LNCAP (cell line): Measurements from ENCODE around the gene DZIP3.

Experiments
- TF ChIP-seq, protein P1 (sequence below): fragments of 450-650 bp; IDR thresholded peaks from 2 replicates; pipeline ENCODE4 v1.5.1; 2017; ENCODE audit warnings: mild to moderate bottlenecking

Gene DZIP3

DNA sequence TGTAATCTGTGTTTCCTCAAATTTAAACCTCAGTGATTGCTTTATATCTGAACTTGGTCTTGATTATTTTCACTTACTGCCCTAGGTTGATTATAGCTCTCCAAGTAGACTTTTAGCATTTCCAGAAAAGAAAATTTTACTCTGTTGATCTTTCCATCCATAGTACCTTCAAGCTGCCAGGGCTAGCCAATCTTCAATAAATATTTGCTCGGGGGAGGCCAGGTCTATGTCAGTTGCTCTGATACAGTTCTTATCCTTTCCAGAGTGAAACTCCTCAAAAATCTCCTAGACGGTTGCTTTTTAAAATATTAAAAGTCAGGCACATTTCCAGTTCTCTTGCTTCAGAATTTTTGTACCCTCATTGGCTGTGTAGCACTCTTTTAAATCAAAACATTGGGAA, 128.9 kb downstream of the DZIP3 start:
- TF ChIP-seq, protein P1, sequence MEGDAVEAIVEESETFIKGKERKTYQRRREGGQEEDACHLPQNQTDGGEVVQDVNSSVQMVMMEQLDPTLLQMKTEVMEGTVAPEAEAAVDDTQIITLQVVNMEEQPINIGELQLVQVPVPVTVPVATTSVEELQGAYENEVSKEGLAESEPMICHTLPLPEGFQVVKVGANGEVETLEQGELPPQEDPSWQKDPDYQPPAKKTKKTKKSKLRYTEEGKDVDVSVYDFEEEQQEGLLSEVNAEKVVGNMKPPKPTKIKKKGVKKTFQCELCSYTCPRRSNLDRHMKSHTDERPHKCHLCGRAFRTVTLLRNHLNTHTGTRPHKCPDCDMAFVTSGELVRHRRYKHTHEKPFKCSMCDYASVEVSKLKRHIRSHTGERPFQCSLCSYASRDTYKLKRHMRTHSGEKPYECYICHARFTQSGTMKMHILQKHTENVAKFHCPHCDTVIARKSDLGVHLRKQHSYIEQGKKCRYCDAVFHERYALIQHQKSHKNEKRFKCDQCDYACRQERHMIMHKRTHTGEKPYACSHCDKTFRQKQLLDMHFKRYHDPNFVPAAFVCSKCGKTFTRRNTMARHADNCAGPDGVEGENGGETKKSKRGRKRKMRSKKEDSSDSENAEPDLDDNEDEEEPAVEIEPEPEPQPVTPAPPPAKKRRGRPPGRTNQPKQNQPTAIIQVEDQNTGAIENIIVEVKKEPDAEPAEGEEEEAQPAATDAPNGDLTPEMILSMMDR = no peak

DNA sequence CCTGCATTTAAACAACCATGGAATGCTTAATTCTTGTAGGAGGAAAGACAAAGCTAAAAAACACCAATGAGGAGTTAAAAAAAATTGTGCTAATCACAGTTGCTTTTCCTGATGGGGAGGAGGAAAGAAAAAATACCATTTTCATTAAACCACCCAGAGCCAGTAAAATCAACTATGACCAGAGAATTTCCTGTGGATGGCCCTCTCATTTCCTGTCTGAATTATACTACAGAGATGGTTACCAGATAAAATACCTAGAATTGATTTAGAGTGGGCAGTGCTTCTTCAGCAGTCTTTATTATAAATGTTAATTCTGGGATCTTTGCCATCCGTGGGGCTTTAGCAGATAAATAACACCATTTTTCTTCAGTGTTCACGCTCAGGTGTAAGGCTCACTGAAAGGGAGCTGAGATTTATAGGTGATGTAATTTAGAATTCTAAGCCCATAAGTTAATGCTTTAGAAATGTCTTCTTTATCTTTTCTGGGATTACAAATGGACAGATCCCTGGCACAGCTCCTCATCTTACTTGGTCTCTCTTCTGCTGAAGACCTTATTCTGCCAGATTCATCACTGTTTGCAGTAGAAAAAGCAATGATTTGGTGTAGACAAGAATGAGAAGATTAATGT, 129.8 kb downstream of the DZIP3 start:
- TF ChIP-seq, protein P1 = no peak

DNA sequence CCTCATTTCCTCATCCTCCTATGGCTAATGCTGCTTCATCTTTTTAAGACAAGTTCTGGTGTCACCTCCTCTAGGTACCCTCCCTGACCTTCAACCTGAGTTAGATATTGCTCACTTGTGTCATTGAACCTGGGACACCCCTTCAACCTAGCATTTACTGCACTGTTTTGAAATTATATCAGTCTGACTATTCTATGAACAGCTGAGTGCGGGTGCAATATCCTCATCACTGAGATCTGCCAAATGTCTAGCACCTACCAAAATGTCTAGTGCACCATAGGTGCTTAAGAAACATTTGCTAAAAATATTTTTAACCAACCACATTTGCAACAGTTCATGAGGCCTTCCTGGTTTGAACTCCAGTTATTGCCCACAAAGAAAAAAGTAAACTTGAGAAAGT, 133.2 kb downstream of the DZIP3 start:
- TF ChIP-seq, protein P1 = no peak

DNA sequence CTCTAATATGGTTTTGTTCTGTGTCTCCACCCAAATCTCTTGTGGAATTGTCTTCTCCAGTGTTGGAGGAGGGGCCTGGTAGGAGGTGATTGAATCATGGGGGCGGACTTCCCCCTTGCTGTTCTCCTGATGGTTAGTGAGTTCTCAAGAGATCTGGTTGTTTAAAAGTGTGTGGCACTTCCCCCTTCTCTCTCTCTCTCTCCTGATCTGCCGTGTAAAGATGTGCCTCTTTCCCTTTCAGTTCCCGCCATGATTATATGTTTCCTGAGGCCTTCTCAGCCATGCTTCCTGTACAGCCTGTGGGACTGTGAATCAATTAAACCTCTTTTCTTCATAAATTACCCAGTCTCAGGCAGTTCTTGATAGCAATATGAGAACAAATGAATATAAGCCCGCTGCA, 134.6 kb downstream of the DZIP3 start:
- TF ChIP-seq, protein P1 = no peak

DNA sequence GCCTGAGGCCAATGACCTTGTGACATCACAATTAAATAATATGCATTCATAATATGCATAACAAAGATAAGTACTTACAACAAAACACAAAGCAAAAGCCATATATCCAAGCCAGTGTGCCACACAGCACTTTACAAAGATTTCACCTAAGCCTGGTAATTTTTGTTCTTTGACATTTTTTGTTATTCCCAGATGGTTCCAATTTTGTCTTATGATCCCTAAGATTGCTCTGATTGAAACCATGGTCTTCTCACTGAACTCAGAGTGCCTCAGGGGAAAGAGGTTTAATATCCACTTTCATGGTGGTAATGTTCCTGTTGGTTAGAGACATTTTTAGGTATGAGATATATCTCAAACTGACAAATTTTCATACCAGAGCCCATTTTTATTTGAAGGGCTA, 138.6 kb downstream of the DZIP3 start:
- TF ChIP-seq, protein P1 = no peak

DNA sequence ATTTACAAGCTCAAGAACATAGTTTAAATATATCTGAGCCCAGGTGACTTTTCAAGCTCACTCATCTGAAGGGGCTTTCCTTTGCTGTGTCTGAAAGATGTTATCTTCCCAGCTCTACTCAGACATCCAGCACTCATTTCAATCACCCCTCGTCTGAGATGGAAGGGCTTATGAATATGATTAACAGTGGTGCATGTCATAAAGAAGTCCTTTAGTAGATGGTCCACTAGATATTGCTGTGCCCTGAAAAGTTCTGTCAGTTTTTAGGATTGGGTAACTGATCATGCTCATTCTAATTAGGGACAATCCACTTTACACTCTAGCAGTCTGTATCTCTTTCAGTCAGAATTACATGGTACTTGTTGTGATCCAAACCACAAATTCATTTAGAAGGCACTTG, 139.4 kb downstream of the DZIP3 start:
- TF ChIP-seq, protein P1 = no peak

DNA sequence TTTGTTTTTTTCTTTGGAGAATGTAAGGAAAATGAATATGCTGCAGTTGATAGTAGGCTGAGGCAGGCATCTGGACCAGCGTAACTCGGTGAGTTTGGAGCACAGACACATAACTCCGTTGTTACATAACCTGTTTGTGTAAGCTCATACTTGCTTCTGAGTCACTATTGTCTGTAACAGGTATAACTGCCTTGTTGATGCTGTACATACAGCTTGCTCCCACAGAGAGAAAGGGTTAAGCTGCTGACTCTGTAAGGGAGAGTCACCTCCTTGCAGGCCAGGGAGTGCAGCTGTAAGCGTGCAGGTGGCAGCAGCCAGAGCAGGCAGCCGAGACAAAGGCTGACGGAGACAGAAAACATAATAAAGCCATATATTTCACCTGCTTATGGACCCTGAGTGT, 147.3 kb downstream of the DZIP3 start:
- TF ChIP-seq, protein P1 = no peak

DNA sequence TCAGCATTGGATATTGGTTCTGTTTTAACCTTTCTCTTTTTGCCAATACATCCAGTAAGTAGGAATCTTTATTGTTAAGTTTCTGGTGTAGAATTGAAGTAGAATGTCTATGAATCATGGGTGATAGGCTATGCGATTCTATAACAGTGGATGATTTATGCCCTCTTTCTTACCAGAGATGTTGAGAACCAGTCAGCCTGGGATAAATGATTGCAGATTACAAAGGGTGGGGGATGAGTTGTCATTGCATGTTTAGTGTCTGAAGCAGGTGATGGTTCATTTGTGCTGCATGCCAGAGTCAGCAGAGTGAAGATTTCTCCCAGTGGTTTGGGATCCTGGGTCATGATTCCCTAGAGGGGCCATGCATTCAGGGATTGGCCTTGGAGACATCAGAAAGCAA, 153.4 kb downstream of the DZIP3 start:
- TF ChIP-seq, protein P1 = no peak
